Left ventricle myocardium inferior (tissue), 1 donor: Measurements from ENCODE around the gene MYO9A. TPM values are rescaled to one million over a fixed set of nuclear protein-coding genes. Genes with fewer than 3 reads are reported as not detected.

Source experiments
- DNase-seq: peaks from one replicate; pipeline ENCODE4 v3.0.0-alpha.2; 2020
- H3K27ac ChIP-seq: fragments of 200-600 bp; replicated peaks from 2 replicates; pipeline ENCODE4 v1.8.0; 2021
- H3K27me3 ChIP-seq: fragments of 200-600 bp; 2 replicates; pipeline ENCODE4 v1.8.0; 2021; ENCODE audit warnings: low read depth
- H3K36me3 ChIP-seq: fragments of 200-600 bp; 2 replicates; pipeline ENCODE4 v1.8.0; 2021
- H3K4me1 ChIP-seq: fragments of 200-600 bp; 2 replicates; pipeline ENCODE4 v1.8.0; 2021
- H3K4me3 ChIP-seq: fragments of 200-600 bp; 2 replicates; pipeline ENCODE4 v1.8.0; 2021; ENCODE audit warnings: mild to moderate bottlenecking, moderate library complexity
- H3K9me3 ChIP-seq: fragments of 200-600 bp; replicated peaks from 2 replicates; pipeline ENCODE4 v1.8.0; 2021
- intact Hi-C: fragments of 100-400 bp; cut with micrococcal nuclease; formaldehyde crosslinking; loops from one replicate; pipeline ENCODE4 v1.11.0; 2022
- long read RNA-seq: library from polyadenylated mRNA; unstranded; transcript quantifications from one replicate; pipeline ENCODE4 v2.0.0, GENCODE V29; 2021
- total RNA-seq: library from RNA; stranded (reverse); fragmentation: NEBNext Ultra II Directional; extraction: Animal tissue kit (Norgen Biotek cat#: 25700); gene quantifications from one replicate; pipeline ENCODE4 v1.2.1, GENCODE V29; 2021
- TF ChIP-seq, protein P1 (sequence below): fragments of 200-600 bp; IDR thresholded peaks from 2 replicates; pipeline ENCODE4 v1.8.0; 2021; ENCODE audit warnings: antibody characterized with exemption, mild to moderate bottlenecking, borderline replicate concordance
- donor health status: DM: no; HTN: yes; CAD: no; lungs with severe emphysema.

The MYO9A gene, protein sequence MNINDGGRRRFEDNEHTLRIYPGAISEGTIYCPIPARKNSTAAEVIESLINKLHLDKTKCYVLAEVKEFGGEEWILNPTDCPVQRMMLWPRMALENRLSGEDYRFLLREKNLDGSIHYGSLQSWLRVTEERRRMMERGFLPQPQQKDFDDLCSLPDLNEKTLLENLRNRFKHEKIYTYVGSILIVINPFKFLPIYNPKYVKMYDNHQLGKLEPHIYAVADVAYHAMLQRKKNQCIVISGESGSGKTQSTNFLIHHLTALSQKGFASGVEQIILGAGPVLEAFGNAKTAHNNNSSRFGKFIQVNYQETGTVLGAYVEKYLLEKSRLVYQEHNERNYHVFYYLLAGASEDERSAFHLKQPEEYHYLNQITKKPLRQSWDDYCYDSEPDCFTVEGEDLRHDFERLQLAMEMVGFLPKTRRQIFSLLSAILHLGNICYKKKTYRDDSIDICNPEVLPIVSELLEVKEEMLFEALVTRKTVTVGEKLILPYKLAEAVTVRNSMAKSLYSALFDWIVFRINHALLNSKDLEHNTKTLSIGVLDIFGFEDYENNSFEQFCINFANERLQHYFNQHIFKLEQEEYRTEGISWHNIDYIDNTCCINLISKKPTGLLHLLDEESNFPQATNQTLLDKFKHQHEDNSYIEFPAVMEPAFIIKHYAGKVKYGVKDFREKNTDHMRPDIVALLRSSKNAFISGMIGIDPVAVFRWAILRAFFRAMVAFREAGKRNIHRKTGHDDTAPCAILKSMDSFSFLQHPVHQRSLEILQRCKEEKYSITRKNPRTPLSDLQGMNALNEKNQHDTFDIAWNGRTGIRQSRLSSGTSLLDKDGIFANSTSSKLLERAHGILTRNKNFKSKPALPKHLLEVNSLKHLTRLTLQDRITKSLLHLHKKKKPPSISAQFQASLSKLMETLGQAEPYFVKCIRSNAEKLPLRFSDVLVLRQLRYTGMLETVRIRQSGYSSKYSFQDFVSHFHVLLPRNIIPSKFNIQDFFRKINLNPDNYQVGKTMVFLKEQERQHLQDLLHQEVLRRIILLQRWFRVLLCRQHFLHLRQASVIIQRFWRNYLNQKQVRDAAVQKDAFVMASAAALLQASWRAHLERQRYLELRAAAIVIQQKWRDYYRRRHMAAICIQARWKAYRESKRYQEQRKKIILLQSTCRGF (N-terminal part only)
- 22.5 TPM for total RNA-seq
- long read RNA-seq, full-length matches to known transcripts = 1 of 11 reads
- long read RNA-seq, partial matches to known transcripts = 4 of 11 reads
- long read RNA-seq, other reads (novel, unspliced or antisense) = 6 of 11 reads

DNA sequence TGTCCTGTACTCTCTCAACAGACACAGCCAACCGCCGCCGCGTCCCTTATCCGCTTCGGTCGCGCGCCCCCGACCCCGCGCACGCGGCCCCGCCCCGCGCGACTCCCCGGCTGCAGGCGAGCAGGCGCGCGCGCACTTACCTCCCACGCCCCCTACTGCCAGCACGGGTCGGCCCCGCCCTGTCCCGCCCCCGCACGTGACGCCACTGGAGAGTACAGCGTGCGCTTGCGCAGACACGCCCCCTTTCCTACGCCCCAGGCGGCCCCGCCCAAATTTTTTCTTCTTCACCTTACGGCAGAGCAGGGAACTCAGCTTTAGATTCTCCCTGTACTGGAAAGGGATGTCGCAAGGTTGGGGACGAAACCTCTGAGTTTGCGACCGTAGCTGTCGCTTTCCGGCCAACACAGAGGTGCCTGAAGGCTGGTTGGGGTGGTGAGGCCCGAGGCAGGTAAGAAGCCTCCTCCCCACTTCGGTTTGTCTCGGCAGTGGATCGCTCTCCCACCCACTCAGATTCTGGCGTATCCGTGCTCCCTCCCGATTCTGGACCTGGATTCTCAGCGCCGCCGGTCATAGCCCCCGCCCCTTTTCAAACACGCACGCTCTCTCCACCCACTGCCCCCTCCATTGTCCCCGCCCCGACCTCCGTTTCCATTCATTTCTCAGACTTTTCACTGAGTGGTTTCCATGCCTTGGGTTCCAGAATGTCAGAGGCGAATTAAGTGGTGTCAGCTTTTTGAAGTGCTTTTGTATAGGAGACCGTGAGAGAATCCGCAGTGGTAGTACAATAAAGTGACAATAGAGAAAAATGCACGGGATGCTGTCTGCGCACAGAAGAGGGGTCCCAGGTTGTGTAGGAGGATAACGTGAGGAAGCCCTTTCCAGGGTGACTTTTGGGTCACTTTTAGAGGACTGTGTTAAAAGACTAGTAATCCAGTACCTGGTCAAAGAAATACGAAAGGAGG, at the start of gene MYO9A, which contains the start of gene SENP8:
Gene MYO9A (minus strand): TSS at position 134 of the 962 bp plus-strand sequence. CDS start 71,587 bp downstream, outside the sequence.
Gene SENP8 (plus strand): TSS at position 387 of the 962 bp plus-strand sequence. CDS start 21,221 bp downstream, outside the sequence.
- no peaks in the 10 kb centered on the region for H3K36me3 ChIP-seq
- peaks cover 55% of the 10 kb centered on the region for H3K4me1 ChIP-seq
- H3K4me3 ChIP-seq = peak within 1 kb of the TSS; percentile 93
- H3K27me3 ChIP-seq = no peaks in the 10 kb centered on the region
- intact Hi-C loops = no loop called here
- TF ChIP-seq, protein P1, sequence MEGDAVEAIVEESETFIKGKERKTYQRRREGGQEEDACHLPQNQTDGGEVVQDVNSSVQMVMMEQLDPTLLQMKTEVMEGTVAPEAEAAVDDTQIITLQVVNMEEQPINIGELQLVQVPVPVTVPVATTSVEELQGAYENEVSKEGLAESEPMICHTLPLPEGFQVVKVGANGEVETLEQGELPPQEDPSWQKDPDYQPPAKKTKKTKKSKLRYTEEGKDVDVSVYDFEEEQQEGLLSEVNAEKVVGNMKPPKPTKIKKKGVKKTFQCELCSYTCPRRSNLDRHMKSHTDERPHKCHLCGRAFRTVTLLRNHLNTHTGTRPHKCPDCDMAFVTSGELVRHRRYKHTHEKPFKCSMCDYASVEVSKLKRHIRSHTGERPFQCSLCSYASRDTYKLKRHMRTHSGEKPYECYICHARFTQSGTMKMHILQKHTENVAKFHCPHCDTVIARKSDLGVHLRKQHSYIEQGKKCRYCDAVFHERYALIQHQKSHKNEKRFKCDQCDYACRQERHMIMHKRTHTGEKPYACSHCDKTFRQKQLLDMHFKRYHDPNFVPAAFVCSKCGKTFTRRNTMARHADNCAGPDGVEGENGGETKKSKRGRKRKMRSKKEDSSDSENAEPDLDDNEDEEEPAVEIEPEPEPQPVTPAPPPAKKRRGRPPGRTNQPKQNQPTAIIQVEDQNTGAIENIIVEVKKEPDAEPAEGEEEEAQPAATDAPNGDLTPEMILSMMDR = no peak
- peak within 1 kb of the TSS; percentile 99 for H3K27ac ChIP-seq
- no peaks in the 10 kb centered on the region for H3K9me3 ChIP-seq
- peak; percentile 98 for DNase-seq

DNA sequence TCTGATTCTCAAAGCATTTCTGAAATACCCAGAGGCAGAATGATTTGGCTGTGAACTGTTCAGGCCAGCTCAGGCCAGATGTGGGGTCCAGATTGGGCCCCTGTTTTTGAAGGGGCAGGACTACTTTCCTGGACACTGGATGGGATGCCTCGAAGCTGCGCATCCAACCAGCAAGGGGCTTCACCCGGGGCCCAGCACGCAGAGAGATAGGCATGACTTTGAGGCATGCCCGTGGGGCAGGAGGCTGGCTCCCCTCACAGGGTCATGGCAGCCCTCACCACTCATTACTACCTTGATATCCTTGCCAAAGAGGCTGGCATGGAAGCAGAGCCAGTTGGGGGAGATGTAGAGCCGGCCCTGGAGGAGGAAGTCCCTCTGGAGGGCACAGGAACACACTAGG, 49.5 kb upstream of the MYO9A start:
- peaks cover 15% of the 10 kb centered on the region for H3K4me1 ChIP-seq
- H3K36me3 ChIP-seq = no peaks in the 10 kb centered on the region
- intact Hi-C loops = no loop called here
- H3K27ac ChIP-seq = no peak overlapping the region
- no peaks in the 10 kb centered on the region for H3K9me3 ChIP-seq
- no peak overlapping the region for H3K4me3 ChIP-seq
- H3K27me3 ChIP-seq = peaks cover 7% of the 10 kb centered on the region
- DNase-seq = no peak
- TF ChIP-seq, protein P1 = no peak

DNA sequence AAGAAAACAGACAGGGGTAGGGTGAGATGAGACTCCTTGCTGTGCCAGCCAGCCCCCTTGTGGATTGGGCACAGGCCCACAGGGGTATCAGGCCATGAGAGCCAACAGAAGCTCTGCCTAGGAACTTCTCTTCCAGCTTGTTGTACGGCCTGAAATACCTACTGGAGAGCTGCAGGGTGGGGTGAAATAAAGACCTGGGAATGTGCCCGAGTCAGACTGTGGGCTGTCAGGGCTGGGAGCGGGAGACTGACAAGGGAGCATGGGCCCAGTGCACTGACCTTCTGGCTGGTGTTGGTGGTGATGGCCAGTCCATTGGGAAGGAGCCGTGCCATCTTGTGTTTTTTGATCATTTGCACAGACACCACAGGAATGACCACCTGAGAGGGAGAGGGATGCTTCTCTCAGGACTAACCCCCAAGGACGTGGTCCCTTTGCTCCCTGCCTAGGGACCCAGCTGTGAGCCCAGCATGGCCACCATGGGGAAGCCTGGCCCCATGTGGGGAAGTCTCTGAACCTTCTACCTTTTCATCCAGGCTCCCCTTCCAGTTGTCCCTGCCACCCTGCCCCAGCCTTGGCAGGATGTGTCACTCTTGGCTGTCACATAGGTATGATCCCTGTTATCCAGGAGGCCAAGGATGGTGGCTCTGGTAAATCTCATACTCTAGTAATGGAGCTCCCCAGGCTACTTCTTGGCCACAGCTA, 48.9 kb upstream of the MYO9A start:
- H3K27me3 ChIP-seq = peaks cover 7% of the 10 kb centered on the region
- no peaks in the 10 kb centered on the region for H3K36me3 ChIP-seq
- no peaks in the 10 kb centered on the region for H3K9me3 ChIP-seq
- no peak overlapping the region for H3K27ac ChIP-seq
- no peak for DNase-seq
- peaks cover 15% of the 10 kb centered on the region for H3K4me1 ChIP-seq
- intact Hi-C loops = no loop called here
- H3K4me3 ChIP-seq = no peak overlapping the region
- TF ChIP-seq, protein P1 = no peak

DNA sequence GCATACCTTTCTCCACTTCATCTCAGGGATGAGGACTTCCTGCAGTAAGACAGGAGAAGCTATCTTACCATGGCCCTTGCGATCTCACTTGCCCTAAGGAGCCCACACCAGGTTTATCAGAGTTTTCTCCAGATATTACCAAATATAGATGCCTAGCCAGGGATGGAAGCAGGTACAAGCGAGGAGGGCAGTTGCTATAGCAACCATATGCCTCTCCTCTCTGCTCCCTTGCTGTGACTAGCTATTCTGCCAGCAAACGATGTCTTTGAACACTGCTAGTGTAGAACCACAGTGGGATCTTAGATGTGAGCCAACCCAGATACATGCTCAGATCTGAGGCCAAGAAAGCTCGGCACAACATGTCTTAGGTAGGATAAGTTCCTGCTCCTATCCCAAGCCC, 45.8 kb upstream of the MYO9A start:
- Histone ChIP-seq H3K27ac (no peak overlapping the region), H3K4me3 (no peak overlapping the region), H3K4me1 (peaks cover 7% of the 10 kb centered on the region), H3K36me3 (no peaks in the 10 kb centered on the region), H3K9me3 (no peaks in the 10 kb centered on the region), H3K27me3 (peaks cover 7% of the 10 kb centered on the region)
- intact Hi-C loops = no loop called here
- no peak for DNase-seq
- TF ChIP-seq, protein P1 = no peak
